CMK (cell line): ENCODE results near the gene ACSM6.

Source experiments
- DNase-seq: peaks from one replicate; pipeline ENCODE4 v3.0.0-alpha.2; 2010; ENCODE audit warnings: low read depth

The ACSM6 gene

DNA sequence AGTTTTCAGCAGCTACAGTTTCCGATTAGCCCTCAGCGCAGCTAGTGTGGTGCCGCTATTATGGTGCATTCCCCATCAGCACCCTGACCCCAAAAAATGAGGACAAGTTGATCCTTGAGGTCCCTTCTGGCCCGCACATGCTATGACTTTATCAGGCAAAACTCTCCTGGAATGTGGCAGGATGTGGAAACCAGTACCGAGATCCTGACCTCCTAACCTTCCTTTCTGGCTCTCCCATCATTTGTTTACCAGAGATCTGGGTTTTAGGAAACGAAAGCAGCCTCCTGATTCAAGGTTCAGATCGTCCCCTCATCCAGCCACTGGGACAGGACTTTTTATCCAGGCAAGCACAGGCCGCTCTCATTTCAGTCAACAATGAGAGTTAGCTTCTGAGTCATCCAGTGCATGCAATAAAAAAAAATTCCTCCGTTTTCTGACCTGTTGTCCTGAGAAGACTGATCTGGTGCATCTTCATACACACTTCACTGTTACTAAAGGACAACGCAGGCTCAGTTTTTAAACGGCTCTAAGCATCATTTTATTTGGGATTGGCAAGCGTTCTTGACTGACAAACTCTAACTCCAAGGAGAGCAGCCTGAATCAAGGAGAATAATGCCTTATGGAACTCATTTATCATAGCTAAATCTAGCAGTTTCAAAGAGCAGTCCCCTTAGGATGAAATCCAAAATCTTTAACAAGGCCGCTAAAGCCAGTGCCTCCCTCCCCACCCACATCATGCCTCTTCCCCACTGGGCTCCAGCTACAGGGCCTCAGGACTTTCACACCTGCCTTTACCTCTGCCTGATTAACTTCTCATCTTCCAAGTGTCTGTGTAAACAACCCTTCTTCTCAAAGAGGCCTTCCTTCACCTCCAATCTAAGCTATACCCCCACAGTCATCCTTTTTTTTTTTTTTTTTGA, 79.6 kb downstream of the ACSM6 start:
- DNase-seq: no peak

DNA sequence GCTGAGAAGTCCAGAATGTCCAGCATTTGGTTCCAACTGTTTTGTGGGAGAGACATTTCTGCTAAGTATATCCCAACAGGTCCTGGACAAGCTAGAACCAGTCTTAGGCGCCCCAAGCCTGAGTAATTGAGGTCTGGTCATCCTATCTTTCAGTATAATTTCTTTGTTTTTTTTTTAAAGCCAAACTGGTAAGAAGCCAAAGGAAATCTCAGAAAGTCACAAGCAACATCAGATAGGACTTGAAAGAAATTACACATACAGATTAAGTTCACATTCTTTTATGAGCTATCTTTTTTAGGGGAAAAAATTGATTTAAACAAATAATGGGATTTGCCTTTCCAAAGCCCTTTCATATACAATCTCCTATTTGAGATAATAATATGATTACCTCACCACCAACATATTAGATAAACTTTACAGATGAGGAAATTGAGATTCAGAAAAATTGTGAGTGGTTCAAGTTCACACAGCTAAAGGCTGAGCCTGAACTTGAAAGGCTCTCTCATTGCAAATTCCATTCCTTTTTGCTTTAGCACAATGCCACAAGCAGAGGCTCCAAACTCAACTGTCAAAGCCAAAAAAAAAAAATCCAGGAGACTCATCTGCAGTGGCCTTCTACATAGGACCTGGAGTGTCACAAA, 81.8 kb downstream of the ACSM6 start:
- no peak for DNase-seq

DNA sequence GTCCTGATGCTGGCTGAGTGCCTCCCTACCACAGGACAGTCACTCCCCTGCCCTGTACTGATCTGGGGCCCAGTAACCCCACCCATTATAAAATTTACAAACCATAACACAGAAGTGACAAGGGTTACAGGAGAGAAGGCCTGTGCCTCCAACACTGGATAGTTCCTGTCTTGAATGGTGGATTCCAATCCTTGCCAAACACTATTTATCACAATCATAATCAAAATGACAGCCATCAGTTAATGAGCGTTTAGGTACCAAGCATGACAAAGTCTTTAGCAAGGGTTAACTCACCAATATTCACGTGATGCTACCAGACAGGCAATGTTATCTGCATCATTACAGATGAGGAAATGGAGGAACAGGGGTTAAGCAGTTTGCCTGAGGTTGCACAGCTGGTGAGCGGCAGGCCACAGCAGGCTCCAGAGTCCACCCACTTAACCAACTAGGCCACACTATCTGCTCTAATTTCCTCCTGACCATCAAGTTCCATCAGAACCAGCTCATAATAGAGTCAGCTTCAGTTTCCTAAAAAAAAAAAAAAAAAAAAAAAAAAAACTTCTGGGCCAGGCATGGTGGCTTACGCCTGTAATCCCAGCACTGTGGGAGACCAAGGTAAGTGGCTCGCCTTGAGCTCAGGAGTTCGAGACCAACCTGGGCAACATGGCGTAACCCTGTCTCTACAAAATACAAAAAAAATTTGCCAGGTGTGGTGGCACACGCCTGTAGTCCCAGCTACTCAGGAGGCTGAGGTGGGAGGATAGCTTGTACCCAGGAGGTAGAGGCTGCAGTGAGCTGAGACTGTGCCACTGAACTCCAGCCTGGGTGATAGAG, 82.5 kb downstream of the ACSM6 start:
- peak; percentile 42 for DNase-seq

- no peak for DNase-seq
These were observed 83.1 kb downstream of the ACSM6 start for GRCh38 chr10:95277201-95277570.

- DNase-seq: no peak
These were observed 83.6 kb downstream of the ACSM6 start for GRCh38 chr10:95277614-95278013.
